ENCODE measurements around the gene RUBCN. TPM values are rescaled to one million over a fixed set of nuclear protein-coding genes. Genes with fewer than 3 reads are reported as not detected.

RUBCN gene
- total RNA-seq, 1 donor from 2014 or later = 45.2 TPM

DNA sequence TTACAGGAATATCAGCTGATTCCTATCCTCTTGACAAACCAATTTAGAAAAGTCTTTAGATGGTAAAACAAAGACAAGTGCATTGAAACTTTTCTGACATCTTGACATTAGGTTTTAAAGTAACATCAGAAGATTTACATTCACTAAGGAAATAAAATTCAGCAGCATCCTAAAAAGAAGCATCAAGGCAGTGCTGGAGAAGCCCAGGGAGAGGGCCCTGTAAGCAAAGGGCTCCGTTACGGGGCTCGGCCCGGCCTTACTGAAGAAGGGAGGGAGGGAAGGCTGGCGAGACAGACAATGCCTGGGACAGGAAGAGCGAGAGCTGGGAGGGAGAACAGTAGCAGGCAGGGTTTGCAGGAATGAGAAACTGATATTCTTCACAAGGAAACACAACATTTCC is 39.3 kb downstream of the RUBCN start:
- H3K27me3 Mint-ChIP-seq (ENCODE audit: insufficient read depth) = no peaks in the 10 kb centered on the region
- H3K4me1 Mint-ChIP-seq (ENCODE audit: low read depth) = peaks cover 7% of the 10 kb centered on the region
- intact Hi-C loops (cut with micrococcal nuclease) = no loop called here
- no peak overlapping the region for H3K4me3 Mint-ChIP-seq
- no peak overlapping the region for H3K27ac Mint-ChIP-seq
- no peak for DNase-seq (ENCODE audit: low spot score)
- H3K36me3 Mint-ChIP-seq (ENCODE audit: low read depth) = peaks cover 66% of the 10 kb centered on the region
- H3K9me3 Mint-ChIP-seq = no peaks in the 10 kb centered on the region

DNA sequence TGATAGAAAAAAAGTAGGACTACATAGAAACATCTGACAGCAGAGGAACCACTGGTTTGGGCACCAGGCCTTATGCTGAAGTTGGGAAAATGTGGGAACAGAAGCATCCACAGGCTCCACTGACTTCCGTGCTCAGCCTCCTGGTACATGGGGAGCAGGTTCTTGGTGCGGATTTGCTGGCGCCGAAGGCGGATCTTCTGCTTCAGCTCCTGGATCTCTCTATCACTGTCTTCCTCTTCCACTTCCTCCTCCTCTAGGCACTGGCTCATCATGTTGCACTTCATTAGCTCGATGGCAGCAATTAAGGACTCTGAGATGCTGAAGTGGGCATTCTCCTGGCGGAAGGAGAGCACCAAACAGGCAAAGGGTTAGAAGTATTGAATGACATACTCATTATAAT is 42.5 kb downstream of the RUBCN start:
- peaks cover 60% of the 10 kb centered on the region for H3K36me3 Mint-ChIP-seq (ENCODE audit: low read depth)
- intact Hi-C loops (cut with micrococcal nuclease) = no loop called here
- DNase-seq (ENCODE audit: low spot score) = no peak
- H3K9me3 Mint-ChIP-seq = no peaks in the 10 kb centered on the region
- H3K27me3 Mint-ChIP-seq (ENCODE audit: insufficient read depth) = no peaks in the 10 kb centered on the region
- peaks cover 9% of the 10 kb centered on the region for H3K4me1 Mint-ChIP-seq (ENCODE audit: low read depth)
- no peak overlapping the region for H3K4me3 Mint-ChIP-seq
- H3K27ac Mint-ChIP-seq = peak overlapping the region; percentile 19

DNA sequence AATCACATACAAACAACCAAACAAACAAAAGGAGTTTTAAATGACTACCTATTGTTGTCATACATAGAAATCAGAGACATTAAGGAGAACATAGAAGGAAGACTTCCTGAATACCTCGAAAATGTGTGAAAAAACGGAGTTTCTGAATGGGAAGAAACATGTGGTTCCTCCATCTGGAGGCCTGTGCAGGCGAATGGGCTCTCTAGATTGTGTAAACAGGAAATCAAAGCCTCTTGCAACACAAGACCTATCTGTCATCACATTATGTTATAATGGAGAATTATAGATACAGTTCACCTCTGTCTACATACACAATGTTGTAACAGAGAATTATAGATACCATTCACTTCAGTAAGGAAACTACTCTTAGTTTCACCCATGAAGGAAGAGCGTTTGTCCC is 44.1 kb downstream of the RUBCN start:
- intact Hi-C loops (cut with micrococcal nuclease) = no loop called here
- H3K36me3 Mint-ChIP-seq (ENCODE audit: low read depth) = peaks cover 55% of the 10 kb centered on the region
- H3K4me1 Mint-ChIP-seq (ENCODE audit: low read depth) = peaks cover 9% of the 10 kb centered on the region
- H3K27me3 Mint-ChIP-seq (ENCODE audit: insufficient read depth) = no peaks in the 10 kb centered on the region
- no peak for DNase-seq (ENCODE audit: low spot score)
- no peak overlapping the region for H3K4me3 Mint-ChIP-seq
- H3K27ac Mint-ChIP-seq = peak overlapping the region; percentile 56
- no peaks in the 10 kb centered on the region for H3K9me3 Mint-ChIP-seq

DNA sequence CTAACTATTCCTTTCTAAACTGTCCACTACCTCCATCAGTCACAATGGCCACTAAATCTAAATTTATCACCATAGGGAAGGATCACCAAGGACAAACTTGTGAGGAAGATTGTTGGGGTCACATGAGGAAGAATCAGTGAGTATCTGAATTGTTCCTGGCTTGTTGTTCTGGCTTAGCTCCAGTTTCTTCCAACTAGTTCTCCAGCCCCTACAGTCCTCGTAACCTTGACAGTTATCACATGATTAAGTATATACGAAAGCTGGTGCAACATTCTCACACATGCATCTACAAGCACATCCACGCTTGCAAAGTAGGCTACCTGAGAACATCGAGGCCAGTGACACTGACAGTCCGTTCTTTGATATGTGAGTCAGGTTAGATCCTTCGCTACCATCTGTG is 46.0 kb downstream of the RUBCN start:
- intact Hi-C loops (cut with micrococcal nuclease) = no loop called here
- peaks cover 47% of the 10 kb centered on the region for H3K36me3 Mint-ChIP-seq (ENCODE audit: low read depth)

DNA sequence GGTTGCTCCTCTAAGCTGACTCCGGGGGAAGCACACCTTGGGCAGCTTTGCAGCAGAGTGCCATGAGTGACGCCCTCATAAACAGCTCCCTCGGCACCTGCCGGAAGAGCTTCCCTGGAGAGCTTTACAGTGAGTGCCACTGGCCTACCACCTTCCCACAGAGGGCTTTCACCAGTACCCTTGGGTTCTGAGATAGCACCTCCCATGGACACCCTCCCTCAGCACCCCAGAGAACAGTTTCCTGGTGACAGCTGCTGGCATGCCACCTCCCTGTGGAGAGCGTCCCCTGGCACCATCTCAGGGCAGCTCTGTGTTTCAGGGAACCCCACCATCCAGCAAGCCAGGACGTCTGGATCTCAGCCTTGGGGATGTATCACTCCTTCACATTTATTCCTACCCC is 49.1 kb downstream of the RUBCN start:
- peaks cover 4% of the 10 kb centered on the region for H3K4me1 Mint-ChIP-seq (ENCODE audit: low read depth)
- H3K4me3 Mint-ChIP-seq = no peak overlapping the region
- intact Hi-C loops (cut with micrococcal nuclease) = no loop called here
- H3K9me3 Mint-ChIP-seq = no peaks in the 10 kb centered on the region
- H3K27ac Mint-ChIP-seq = no peak overlapping the region
- no peaks in the 10 kb centered on the region for H3K27me3 Mint-ChIP-seq (ENCODE audit: insufficient read depth)
- peaks cover 34% of the 10 kb centered on the region for H3K36me3 Mint-ChIP-seq (ENCODE audit: low read depth)
- no peak for DNase-seq (ENCODE audit: low spot score)

More for the DNA sequence above, 46.0 kb downstream of the RUBCN start:
- Mint-ChIP-seq H3K27me3 (ENCODE audit: insufficient read depth) (no peaks in the 10 kb centered on the region), H3K4me1 (ENCODE audit: low read depth) (peaks cover 9% of the 10 kb centered on the region), H3K4me3 (no peak overlapping the region), H3K9me3 (no peaks in the 10 kb centered on the region), H3K27ac (no peak overlapping the region)
- no peak for DNase-seq (ENCODE audit: low spot score)

DNA sequence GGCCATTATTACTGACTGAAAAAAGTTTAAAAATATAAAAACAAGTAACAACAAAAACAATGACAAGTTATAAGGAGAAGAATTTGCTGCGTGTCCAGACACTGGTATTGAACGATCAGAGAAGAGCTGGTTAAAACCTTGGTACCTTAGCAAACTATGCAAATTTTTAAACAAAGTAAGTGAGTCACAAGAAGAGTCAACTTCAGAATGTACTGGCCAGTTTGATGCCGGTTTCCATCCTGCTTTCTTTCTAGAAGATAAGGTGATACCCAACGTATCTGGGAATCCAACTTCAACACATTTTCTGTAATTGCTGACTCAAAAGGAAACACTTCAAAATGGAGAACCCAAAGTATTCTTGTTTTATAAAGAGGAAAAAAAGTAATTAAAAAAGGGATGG is 49.8 kb downstream of the RUBCN start:
- no peaks in the 10 kb centered on the region for H3K27me3 Mint-ChIP-seq (ENCODE audit: insufficient read depth)

DNA sequence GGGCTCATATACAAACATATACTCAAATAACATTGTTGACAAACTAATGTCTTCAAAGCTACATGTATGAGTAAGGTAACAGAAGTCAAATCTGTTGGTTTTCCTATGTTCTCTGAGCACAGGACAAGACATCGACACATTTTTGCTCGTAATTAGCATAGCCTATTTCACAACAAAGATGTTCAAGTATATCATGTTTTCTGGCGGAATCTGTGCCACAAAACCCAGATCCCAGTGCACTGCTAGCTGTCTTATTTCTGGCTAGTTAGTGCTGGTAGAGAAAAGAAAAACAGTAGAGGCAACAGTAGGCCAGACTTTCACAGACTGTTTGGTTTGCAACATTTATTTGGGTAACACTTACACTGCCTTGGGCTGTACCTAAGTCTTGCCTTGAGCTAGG is 51.2 kb downstream of the RUBCN start:
- no peak overlapping the region for H3K4me3 Mint-ChIP-seq
- intact Hi-C loops (cut with micrococcal nuclease) = no loop called here
- H3K9me3 Mint-ChIP-seq = peaks cover 2% of the 10 kb centered on the region
- H3K27me3 Mint-ChIP-seq (ENCODE audit: insufficient read depth) = no peaks in the 10 kb centered on the region
- H3K4me1 Mint-ChIP-seq (ENCODE audit: low read depth) = no peaks in the 10 kb centered on the region
- H3K27ac Mint-ChIP-seq = no peak overlapping the region
- peaks cover 33% of the 10 kb centered on the region for H3K36me3 Mint-ChIP-seq (ENCODE audit: low read depth)
- DNase-seq (ENCODE audit: low spot score) = no peak

More for the DNA sequence above, 49.8 kb downstream of the RUBCN start:
- no peak overlapping the region for H3K27ac Mint-ChIP-seq
- peaks cover 34% of the 10 kb centered on the region for H3K36me3 Mint-ChIP-seq (ENCODE audit: low read depth)
- no peaks in the 10 kb centered on the region for H3K4me1 Mint-ChIP-seq (ENCODE audit: low read depth)
- DNase-seq (ENCODE audit: low spot score) = no peak
- no peaks in the 10 kb centered on the region for H3K9me3 Mint-ChIP-seq
- no peak overlapping the region for H3K4me3 Mint-ChIP-seq
- intact Hi-C loops (cut with micrococcal nuclease) = no loop called here

DNA sequence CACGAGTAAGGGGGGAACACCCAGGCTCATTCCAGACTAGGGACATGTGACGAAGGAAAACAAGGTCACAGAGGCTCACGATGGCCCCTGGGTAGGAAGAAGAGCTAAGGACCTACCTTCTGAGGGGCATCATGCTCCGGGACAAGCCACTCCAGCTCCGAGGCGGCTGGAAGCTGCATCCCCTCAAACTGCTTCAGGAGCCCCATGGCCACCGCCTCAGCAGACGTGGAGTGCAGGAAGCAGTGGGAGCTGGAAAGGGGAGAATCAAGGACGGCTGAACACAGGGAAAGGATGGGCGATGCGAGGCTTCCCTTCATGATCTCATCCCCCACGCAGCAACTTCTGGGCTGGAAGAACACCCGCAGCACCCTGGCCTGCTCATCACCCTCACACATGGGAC is 53.5 kb downstream of the RUBCN start:
- no peak for DNase-seq (ENCODE audit: low spot score)
- Mint-ChIP-seq H3K36me3 (ENCODE audit: low read depth) (peaks cover 32% of the 10 kb centered on the region), H3K27me3 (ENCODE audit: insufficient read depth) (no peaks in the 10 kb centered on the region), H3K9me3 (peaks cover 6% of the 10 kb centered on the region), H3K4me3 (no peak overlapping the region), H3K27ac (peak overlapping the region; percentile 23), H3K4me1 (ENCODE audit: low read depth) (no peaks in the 10 kb centered on the region)
- intact Hi-C loops (cut with micrococcal nuclease) = no loop called here

DNA sequence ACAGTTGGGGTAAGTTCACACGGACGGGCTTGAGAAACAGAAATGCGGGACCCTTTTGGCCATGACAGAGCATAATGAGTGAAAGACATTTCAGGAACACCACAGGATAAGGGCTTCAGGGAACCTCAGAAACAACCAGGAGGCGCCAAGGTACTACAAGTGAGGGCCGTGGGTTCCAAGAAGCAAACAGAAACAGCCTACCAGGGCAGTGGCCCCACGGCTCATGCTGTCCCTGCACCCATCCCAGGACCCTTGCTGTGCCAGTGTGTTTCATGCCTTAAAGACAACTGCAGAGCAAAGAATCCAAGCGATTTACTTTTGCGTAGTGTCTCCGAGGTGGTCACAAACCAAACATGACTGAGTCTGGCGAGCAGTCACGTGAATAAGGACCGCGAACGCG is 54.0 kb downstream of the RUBCN start:
- Mint-ChIP-seq H3K27me3 (ENCODE audit: insufficient read depth) (no peaks in the 10 kb centered on the region), H3K9me3 (peaks cover 6% of the 10 kb centered on the region), H3K4me1 (ENCODE audit: low read depth) (no peaks in the 10 kb centered on the region), H3K4me3 (no peak overlapping the region), H3K27ac (no peak overlapping the region), H3K36me3 (ENCODE audit: low read depth) (peaks cover 35% of the 10 kb centered on the region)
- DNase-seq (ENCODE audit: low spot score) = no peak
- intact Hi-C loops (cut with micrococcal nuclease) = no loop called here

DNA sequence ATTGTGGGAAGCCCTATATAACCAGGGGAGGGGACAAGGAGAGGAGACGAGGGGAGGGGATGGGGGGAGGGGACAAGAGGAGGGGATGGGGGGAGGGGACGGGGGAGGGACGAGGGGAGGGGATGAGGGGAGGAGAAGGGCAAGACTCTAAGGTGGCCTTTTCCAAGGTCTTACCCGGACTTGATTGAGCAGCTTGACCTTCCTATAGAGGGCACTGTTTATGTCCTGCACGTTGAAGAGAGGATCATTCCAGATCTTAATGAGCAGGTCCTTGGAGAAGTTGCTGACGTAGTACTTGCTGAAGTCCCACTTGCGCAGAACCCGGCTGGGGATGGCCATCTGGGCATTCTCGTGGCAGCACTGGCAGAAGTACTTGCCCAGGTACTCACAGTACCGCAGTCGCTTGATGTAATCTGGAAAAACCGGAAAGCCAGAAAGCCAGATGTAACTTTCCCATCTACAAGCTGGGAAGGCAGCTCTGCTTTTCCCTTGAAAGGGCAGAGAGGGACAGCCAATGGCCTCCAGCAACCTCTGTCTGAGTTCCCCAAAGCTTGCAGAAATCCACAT is 55.7 kb downstream of the RUBCN start:
- no peak overlapping the region for H3K27ac Mint-ChIP-seq
- no peak overlapping the region for H3K4me3 Mint-ChIP-seq
- H3K9me3 Mint-ChIP-seq = peaks cover 6% of the 10 kb centered on the region
- DNase-seq (ENCODE audit: low spot score) = no peak
- intact Hi-C loops (cut with micrococcal nuclease) = no loop called here
- no peaks in the 10 kb centered on the region for H3K4me1 Mint-ChIP-seq (ENCODE audit: low read depth)
- H3K27me3 Mint-ChIP-seq (ENCODE audit: insufficient read depth) = no peaks in the 10 kb centered on the region
- H3K36me3 Mint-ChIP-seq (ENCODE audit: low read depth) = peaks cover 36% of the 10 kb centered on the region

DNA sequence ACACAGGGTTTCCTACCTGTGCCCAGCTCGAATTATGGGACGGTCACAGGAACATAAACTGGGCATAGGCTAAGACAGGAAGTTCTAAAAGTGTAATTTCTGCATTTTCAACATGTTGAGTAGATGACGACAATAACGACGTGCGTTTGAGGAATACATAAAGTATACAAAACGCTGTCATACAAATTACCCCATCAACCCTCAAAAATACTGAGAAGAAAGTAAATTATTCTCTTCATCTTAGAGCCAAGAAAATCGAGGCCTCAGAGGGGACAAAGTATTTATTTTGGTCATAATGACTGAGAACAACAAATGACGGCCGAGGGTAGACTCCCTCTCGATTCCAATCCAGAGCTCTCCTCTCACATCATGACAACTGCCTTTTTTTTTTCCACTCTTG is 60.8 kb downstream of the RUBCN start:
- H3K9me3 Mint-ChIP-seq = peaks cover 6% of the 10 kb centered on the region
- no peaks in the 10 kb centered on the region for H3K4me1 Mint-ChIP-seq (ENCODE audit: low read depth)
- H3K4me3 Mint-ChIP-seq = no peak overlapping the region
- H3K36me3 Mint-ChIP-seq (ENCODE audit: low read depth) = peaks cover 44% of the 10 kb centered on the region
- intact Hi-C loops (cut with micrococcal nuclease) = no loop called here
- no peaks in the 10 kb centered on the region for H3K27me3 Mint-ChIP-seq (ENCODE audit: insufficient read depth)
- H3K27ac Mint-ChIP-seq = no peak overlapping the region
- no peak for DNase-seq (ENCODE audit: low spot score)

DNA sequence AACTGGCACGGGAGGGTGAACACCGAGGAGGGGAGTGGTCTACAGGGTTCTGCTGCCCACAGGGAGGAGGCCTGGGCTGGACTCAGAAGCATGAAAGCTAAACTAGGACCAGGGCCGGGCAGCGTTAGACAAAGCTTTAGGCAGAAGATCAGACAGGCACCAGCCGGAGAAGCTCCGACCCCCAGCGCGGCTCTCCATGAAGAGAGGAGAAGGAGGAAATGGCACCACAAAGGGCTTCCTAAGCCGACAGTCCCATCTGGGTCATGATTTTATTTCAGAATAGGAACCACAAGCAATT is 61.2 kb downstream of the RUBCN start:
- Mint-ChIP-seq H3K9me3 (peaks cover 4% of the 10 kb centered on the region), H3K27me3 (ENCODE audit: insufficient read depth) (no peaks in the 10 kb centered on the region), H3K4me1 (ENCODE audit: low read depth) (no peaks in the 10 kb centered on the region), H3K4me3 (no peak overlapping the region), H3K27ac (peak overlapping the region; percentile 47), H3K36me3 (ENCODE audit: low read depth) (peaks cover 44% of the 10 kb centered on the region)
- intact Hi-C loops (cut with micrococcal nuclease) = no loop called here
- no peak for DNase-seq (ENCODE audit: low spot score)

DNA sequence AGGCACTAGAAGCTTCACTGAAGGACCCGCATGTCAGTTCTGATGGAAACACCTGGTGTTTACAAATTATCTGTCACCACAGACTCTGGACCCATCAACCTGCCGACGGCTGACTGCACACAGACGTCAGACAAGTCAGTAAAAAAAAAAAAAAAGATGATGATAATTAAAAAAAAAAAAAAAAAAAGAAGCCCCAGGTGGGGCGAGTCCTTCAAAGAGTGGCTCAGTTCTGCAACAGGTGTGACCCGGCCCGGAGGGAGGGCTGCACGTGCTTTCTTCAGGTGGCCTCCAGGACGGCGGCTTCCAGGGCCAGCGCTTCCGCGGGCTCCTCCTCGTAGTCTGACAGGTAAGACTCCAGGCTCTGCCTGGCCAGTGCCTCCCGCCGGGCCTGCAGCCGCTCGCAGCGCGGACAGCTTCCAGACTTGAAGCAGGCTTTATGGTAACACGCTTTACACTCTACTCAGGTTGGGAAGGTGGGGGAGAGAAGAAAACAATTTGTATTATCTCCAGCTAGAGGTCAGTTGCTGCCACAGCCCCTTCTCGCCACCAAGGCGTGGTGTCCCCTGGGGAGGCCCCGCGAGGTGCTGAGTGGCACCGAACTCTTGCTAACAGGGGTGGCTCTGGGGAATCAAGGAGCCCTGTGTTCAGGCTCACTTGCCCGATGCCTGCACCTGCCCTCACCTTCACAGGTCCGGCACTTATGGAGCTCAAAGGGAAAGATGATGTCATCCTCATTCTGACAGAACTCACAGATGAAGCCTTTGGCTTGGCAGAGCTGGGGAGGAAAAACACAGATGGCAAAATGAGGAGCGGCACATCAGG is 61.8 kb downstream of the RUBCN start:
- no peak overlapping the region for H3K4me3 Mint-ChIP-seq
- H3K4me1 Mint-ChIP-seq (ENCODE audit: low read depth) = no peaks in the 10 kb centered on the region
- H3K36me3 Mint-ChIP-seq (ENCODE audit: low read depth) = peaks cover 41% of the 10 kb centered on the region
- H3K27ac Mint-ChIP-seq = peak overlapping the region; percentile 47
- intact Hi-C loops (cut with micrococcal nuclease) = no loop called here
- H3K9me3 Mint-ChIP-seq = no peaks in the 10 kb centered on the region
- no peak for DNase-seq (ENCODE audit: low spot score)
- no peaks in the 10 kb centered on the region for H3K27me3 Mint-ChIP-seq (ENCODE audit: insufficient read depth)

DNA sequence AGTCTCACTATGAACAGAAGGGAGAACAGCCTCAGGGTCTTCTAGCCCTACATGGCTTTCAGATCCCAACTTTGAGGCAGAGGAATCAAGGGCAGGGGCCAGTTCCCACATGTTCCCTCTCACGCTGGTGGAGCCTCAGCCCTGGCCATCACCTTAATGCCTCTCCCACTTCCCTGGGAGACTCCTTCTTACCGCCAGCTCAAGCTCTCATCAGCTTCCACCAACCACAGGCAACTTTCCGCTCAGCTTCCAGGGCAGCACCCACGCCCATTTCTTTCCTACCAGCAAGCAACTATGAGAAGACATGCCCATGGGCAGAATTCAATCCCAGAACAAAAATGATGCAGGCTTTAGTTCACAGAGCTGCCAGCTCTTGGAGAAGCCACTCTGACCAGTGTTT is 63.5 kb downstream of the RUBCN start:
- H3K36me3 Mint-ChIP-seq (ENCODE audit: low read depth) = peaks cover 36% of the 10 kb centered on the region

More for the DNA sequence above, 63.5 kb downstream of the RUBCN start:
- intact Hi-C loops (cut with micrococcal nuclease) = no loop called here
- Mint-ChIP-seq H3K4me3 (no peak overlapping the region), H3K27me3 (ENCODE audit: insufficient read depth) (no peaks in the 10 kb centered on the region), H3K9me3 (no peaks in the 10 kb centered on the region), H3K4me1 (ENCODE audit: low read depth) (no peaks in the 10 kb centered on the region), H3K27ac (no peak overlapping the region)
- no peak for DNase-seq (ENCODE audit: low spot score)
